Midbrain (tissue), 1 donor: Measurements from ENCODE around the gene TMEM25.

Experiments
- DNase-seq: peaks from one replicate; lab custom pipeline; 2025; lab: John Stamatoyannopoulos, UW

Gene TMEM25

GRCh38 chr11:118581057-118581456 lies 50.1 kb downstream of the TMEM25 start:
- DNase-seq: no peak
